Fibroblast of lung (primary cell): ENCODE results near the gene USH2A. TPM values are rescaled to one million over a fixed set of nuclear protein-coding genes. Genes with fewer than 3 reads are reported as not detected.
"Not testable (repeated sequence)": the region's sequence is repeated elsewhere in the genome, so short reads cannot be mapped to it uniquely, and the experiment has no call there.

Experiments
- DNase-seq, 2 donors: peaks; one replicate each; pipeline versions ENCODE4 v3.0.0 to v3.0.0-alpha.2; 2010; ENCODE audit warnings: low read depth in 2 of 2
- H2AFZ ChIP-seq: 2 replicates; pipeline ENCODE4 v1.5.1; 2012; ENCODE audit warnings: low read length, control low read depth, inconsistent platforms
- H3K27ac ChIP-seq: 2 replicates; pipeline ENCODE4 v1.5.1; 2011; ENCODE audit warnings: low read length, control low read depth; ENCODE audit not compliant: insufficient read depth
- H3K27me3 ChIP-seq: 2 replicates; pipeline ENCODE4 v1.5.1; 2011; ENCODE audit warnings: mild to moderate bottlenecking, low read length; ENCODE audit not compliant: control insufficient read depth, insufficient read depth
- H3K36me3 ChIP-seq: 2 replicates; pipeline ENCODE4 v1.5.1; 2011; ENCODE audit warnings: low read length; ENCODE audit not compliant: control insufficient read depth, insufficient read depth
- H3K4me1 ChIP-seq: 2 replicates; pipeline ENCODE4 v1.5.1; 2011; ENCODE audit warnings: low read length; ENCODE audit not compliant: control insufficient read depth, insufficient read depth; ENCODE audit errors: extremely low read depth
- H3K4me2 ChIP-seq: 2 replicates; pipeline ENCODE4 v1.5.1; 2011; ENCODE audit warnings: low read length, control low read depth; ENCODE audit not compliant: insufficient read depth; ENCODE audit errors: extremely low read depth
- H3K4me3 ChIP-seq, 4 experiments: fragments of 200-600 bp in 1 of 4; sonication (generic) in 1 of 4; replicated peaks in 1 of 4; 2 replicates each; pipeline ENCODE4 v1.5.1; 2011 to 2016; ENCODE audit warnings: low read length in 4 of 4, low read depth in 3 of 4, mild to moderate bottlenecking in 3 of 4, control low read depth in 2 of 4, inconsistent platforms in 1 of 4, mixed read lengths in 1 of 4; ENCODE audit not compliant: insufficient read depth in 1 of 4; ENCODE audit errors: control extremely low read depth in 1 of 4
- H3K79me2 ChIP-seq: 2 replicates; pipeline ENCODE4 v1.5.1; 2012; ENCODE audit warnings: mild to moderate bottlenecking, low read length, inconsistent platforms; ENCODE audit not compliant: control insufficient read depth, insufficient read depth
- H3K9ac ChIP-seq: 2 replicates; pipeline ENCODE4 v1.5.1; 2011; ENCODE audit warnings: mild to moderate bottlenecking, low read length, control low read depth; ENCODE audit not compliant: insufficient read depth
- H3K9me3 ChIP-seq: 2 replicates; pipeline ENCODE4 v1.5.1; 2012; ENCODE audit warnings: low read depth, low read length; ENCODE audit not compliant: control insufficient read depth, insufficient read depth
- H4K20me1 ChIP-seq: 2 replicates; pipeline ENCODE4 v1.5.1; 2011; ENCODE audit warnings: low read length; ENCODE audit not compliant: control insufficient read depth, insufficient read depth; ENCODE audit errors: extremely low read depth
- EZH2 ChIP-seq: IDR thresholded peaks from 2 replicates; pipeline ENCODE4 v1.5.1; 2012; ENCODE audit warnings: low read length, control low read depth, mild to moderate bottlenecking; ENCODE audit errors: missing control alignments
- polyA plus RNA-seq, 2 donors: library from polyadenylated mRNA; depleted of rRNA in 1 of 2; stranded (reverse) in 1 of 2; unstranded in 1 of 2; fragments of >200 nt; gene quantifications; 2 replicates each; pipeline ENCODE4 v1.2.1, GENCODE V29; 2011 to 2012; ENCODE audit warnings: missing spikeins in 1 of 2
- total RNA-seq: library from RNA; depleted of rRNA; stranded (reverse); fragments of >200 nt; gene quantifications from 2 replicates; pipeline ENCODE4 v1.2.1, GENCODE V29; 2014
- TF ChIP-seq, protein P1 (sequence below), 2 donors: IDR thresholded peaks in 1 of 2; conservative IDR thresholded peaks in 1 of 2; 1 replicate in 1 of 2; 2 replicates in 1 of 2; pipeline ENCODE4 v1.5.1; 2011 to 2012; ENCODE audit warnings: low read length in 2 of 2, control low read depth in 1 of 2, inconsistent platforms in 1 of 2, low read depth in 1 of 2, mild to moderate bottlenecking in 1 of 2

The USH2A gene
- total and polyA plus RNA-seq, 2 donors (not counting 1 experiment from before 2014, with no cell fraction given), result under 0.01 to 0.01 TPM

DNA sequence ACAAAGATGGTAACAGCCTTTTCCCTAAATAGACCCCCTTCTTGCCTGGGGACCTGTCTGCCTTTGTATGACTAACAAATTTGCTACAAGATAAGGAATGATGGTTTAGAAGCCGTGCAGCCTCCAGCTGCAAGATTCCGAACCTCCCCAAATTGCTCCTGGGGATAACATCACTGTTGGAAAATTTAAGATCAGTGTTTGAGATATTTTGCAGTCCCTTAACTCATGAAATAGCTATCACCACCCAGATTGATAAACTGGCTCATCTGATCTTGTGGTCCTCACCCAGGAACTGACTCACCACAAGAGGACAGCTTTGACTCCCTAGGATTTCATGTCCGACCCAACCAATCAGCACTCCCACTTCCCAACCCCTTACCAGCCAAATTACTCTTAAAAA is 254.7 kb downstream of the USH2A start:
- TF ChIP-seq, protein P1, sequence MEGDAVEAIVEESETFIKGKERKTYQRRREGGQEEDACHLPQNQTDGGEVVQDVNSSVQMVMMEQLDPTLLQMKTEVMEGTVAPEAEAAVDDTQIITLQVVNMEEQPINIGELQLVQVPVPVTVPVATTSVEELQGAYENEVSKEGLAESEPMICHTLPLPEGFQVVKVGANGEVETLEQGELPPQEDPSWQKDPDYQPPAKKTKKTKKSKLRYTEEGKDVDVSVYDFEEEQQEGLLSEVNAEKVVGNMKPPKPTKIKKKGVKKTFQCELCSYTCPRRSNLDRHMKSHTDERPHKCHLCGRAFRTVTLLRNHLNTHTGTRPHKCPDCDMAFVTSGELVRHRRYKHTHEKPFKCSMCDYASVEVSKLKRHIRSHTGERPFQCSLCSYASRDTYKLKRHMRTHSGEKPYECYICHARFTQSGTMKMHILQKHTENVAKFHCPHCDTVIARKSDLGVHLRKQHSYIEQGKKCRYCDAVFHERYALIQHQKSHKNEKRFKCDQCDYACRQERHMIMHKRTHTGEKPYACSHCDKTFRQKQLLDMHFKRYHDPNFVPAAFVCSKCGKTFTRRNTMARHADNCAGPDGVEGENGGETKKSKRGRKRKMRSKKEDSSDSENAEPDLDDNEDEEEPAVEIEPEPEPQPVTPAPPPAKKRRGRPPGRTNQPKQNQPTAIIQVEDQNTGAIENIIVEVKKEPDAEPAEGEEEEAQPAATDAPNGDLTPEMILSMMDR (conservative IDR thresholded peaks at IDR 0.05 in 1 of 2, IDR thresholded peaks at IDR 0.05 in 1 of 2; ENCODE audit: low read depth in 1 of 2, low read length in 2 of 2), result no peak
- Histone ChIP-seq H3K27ac (no peak overlapping the region), H2AFZ (no peak overlapping the region), H3K4me2 (no peak overlapping the region), H3K9ac (no peak overlapping the region), H3K79me2 (no peaks in the 10 kb centered on the region), H3K4me1 (no peaks in the 10 kb centered on the region), H3K36me3 (no peaks in the 10 kb centered on the region), H3K27me3 (no peaks in the 10 kb centered on the region), H3K4me3 (no peak overlapping the region), H4K20me1 (no peaks in the 10 kb centered on the region), H3K9me3 (no peaks in the 10 kb centered on the region)
- DNase-seq, result no peak

DNA sequence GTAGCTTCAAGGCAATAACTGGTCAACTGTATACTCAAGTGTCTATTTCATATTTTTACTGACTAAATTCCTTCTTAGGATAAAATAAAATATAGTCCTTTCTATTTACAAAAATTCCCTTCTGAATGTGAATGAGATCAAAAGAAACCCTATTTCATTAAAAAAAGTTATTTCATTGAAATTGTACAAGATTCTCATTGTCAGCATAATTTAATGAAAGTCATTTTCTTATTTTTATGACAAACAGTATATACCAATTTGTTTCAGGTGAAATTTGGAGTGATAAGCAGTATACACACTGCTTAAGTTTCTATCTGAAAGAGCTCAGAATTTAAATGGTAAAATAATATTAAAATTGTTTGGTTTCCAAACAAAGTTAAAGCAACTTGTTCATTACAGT is 269.2 kb downstream of the USH2A start:
- H2AFZ ChIP-seq, result no peak overlapping the region
- H3K4me3 ChIP-seq, result no peak overlapping the region
- no peaks in the 10 kb centered on the region for H3K4me1 ChIP-seq
- H3K4me2 ChIP-seq, result no peak overlapping the region
- H3K36me3 ChIP-seq, result no peaks in the 10 kb centered on the region
- H3K9ac ChIP-seq, result no peak overlapping the region
- no peak for DNase-seq
- H3K9me3 ChIP-seq, result no peaks in the 10 kb centered on the region
- H3K27me3 ChIP-seq, result no peaks in the 10 kb centered on the region
- H3K27ac ChIP-seq, result no peak overlapping the region
- no peaks in the 10 kb centered on the region for H4K20me1 ChIP-seq
- no peaks in the 10 kb centered on the region for H3K79me2 ChIP-seq
- TF ChIP-seq, protein P1 (conservative IDR thresholded peaks at IDR 0.05 in 1 of 2, IDR thresholded peaks at IDR 0.05 in 1 of 2; ENCODE audit: low read depth in 1 of 2, low read length in 2 of 2), result no peak
- TF ChIP-seq EZH2, result no peak

DNA sequence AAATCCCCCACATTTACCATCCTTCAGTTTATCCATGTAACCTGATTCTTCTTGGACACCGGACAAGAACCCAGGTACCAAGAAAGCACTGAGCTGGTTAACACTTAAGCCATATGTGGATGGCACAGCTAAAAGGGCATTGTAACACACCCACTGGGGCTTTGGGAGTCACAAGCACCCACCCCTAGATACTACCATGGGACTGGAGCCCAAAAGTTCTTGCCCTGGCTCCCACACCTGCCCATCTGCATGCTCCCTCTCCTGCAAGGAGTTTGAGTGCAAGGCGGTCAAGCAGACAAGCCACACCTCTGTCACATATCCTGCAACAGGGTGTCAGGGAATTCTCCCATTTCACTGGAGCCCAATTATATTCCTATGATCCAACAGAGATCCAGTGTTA is 270.1 kb downstream of the USH2A start:
- no peak overlapping the region for H3K9ac ChIP-seq
- no peak for DNase-seq
- no peaks in the 10 kb centered on the region for H3K9me3 ChIP-seq
- no peaks in the 10 kb centered on the region for H3K27me3 ChIP-seq
- H2AFZ ChIP-seq, result no peak overlapping the region
- no peak overlapping the region for H3K4me2 ChIP-seq
- H3K36me3 ChIP-seq, result no peaks in the 10 kb centered on the region
- H3K4me3 ChIP-seq, result no peak overlapping the region
- TF ChIP-seq EZH2, result no peak
- TF ChIP-seq, protein P1 (conservative IDR thresholded peaks at IDR 0.05 in 1 of 2, IDR thresholded peaks at IDR 0.05 in 1 of 2; ENCODE audit: low read depth in 1 of 2, low read length in 2 of 2), result no peak
- H4K20me1 ChIP-seq, result no peaks in the 10 kb centered on the region
- H3K27ac ChIP-seq, result no peak overlapping the region
- H3K4me1 ChIP-seq, result no peaks in the 10 kb centered on the region
- H3K79me2 ChIP-seq, result no peaks in the 10 kb centered on the region

DNA sequence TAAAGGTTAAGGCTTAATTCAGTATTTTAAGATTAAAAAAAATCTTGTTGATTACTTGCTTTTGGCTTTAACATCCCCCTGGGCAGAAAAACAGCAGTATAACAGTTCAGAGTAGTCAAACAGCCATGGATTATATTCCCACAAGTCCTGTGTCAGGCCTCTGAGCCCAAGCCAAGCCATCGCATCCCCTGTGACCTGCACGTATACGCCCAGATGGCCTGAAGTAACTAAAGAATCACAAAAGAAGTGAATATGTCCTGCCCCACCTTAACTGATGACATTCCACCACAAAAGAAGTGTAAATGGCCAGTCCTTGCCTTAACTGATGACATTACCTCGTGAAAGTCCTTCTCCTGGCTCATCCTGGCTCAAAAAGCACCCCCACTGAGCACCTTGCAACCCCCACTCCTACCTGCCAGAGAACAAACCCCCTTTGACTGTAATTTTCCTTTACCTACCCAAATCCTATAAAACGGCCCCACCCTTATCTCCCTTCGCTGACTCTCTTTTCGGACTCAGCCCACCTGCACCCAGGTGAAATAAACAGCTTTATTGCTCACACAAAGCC is 277.7 kb downstream of the USH2A start:
- not testable (repeated sequence) for H3K79me2 ChIP-seq, H2AFZ ChIP-seq, H3K4me1 ChIP-seq, H4K20me1 ChIP-seq, H3K27ac ChIP-seq, H3K27me3 ChIP-seq, H3K4me2 ChIP-seq, H3K9ac ChIP-seq, H3K9me3 ChIP-seq, DNase-seq, H3K36me3 ChIP-seq, H3K4me3 ChIP-seq
